IPS DF 4.7 (cell line): ENCODE data around the gene CEP83.
"Not testable (repeated sequence)": the region's sequence is repeated elsewhere in the genome, so short reads cannot be mapped to it uniquely, and the experiment has no call there.

Experiments
- DNase-seq: peaks from one replicate; pipeline ENCODE4 v3.0.0-alpha.2; 2013; ENCODE audit warnings: low spot score; ENCODE audit errors: extremely low read depth

Gene CEP83

GRCh38 chr12:94379479-94380113 lies 80.1 kb downstream of the CEP83 start:
- DNase-seq = no peak

- no peak for DNase-seq
Measured at GRCh38 chr12:94377599-94377998, 82.1 kb downstream of the CEP83 start.

- no peak for DNase-seq
Measured at GRCh38 chr12:94374124-94374523, 85.5 kb downstream of the CEP83 start.

- DNase-seq = no peak
Measured at GRCh38 chr12:94372461-94372860, 87.2 kb downstream of the CEP83 start.

- no peak for DNase-seq
Measured at GRCh38 chr12:94362653-94363052, 97.0 kb downstream of the CEP83 start.

GRCh38 chr12:94359761-94360160 lies 99.9 kb downstream of the CEP83 start:
- DNase-seq = no peak

- DNase-seq = no peak
Measured at GRCh38 chr12:94353130-94353529, 106.5 kb downstream of the CEP83 start.

- no peak for DNase-seq
Measured at GRCh38 chr12:94340573-94340972, 119.1 kb downstream of the CEP83 start.

GRCh38 chr12:94338006-94338794 lies 121.5 kb downstream of the CEP83 start:
- no peak for DNase-seq

- DNase-seq = no peak
Measured at GRCh38 chr12:94336211-94336925, 123.3 kb downstream of the CEP83 start.

GRCh38 chr12:94333396-94333795 lies 126.3 kb downstream of the CEP83 start:
- DNase-seq = no peak

GRCh38 chr12:94329366-94329765 lies 130.3 kb downstream of the CEP83 start:
- no peak for DNase-seq

- no peak for DNase-seq
Measured at GRCh38 chr12:94327809-94328208, 131.9 kb downstream of the CEP83 start.

GRCh38 chr12:94326727-94327126 lies 132.9 kb downstream of the CEP83 start:
- no peak for DNase-seq

GRCh38 chr12:94326234-94326633 lies 133.4 kb downstream of the CEP83 start:
- no peak for DNase-seq

- no peak for DNase-seq
Measured at GRCh38 chr12:94322346-94322745, 137.3 kb downstream of the CEP83 start.

GRCh38 chr12:94320109-94320508 lies 139.6 kb downstream of the CEP83 start:
- no peak for DNase-seq

- DNase-seq = no peak
Measured at GRCh38 chr12:94318181-94318580, 141.5 kb downstream of the CEP83 start.

GRCh38 chr12:94316600-94316999 lies 143.1 kb downstream of the CEP83 start:
- DNase-seq = not testable (repeated sequence)

GRCh38 chr12:94312378-94312777 lies 147.3 kb downstream of the CEP83 start:
- DNase-seq = no peak

- no peak for DNase-seq
Measured at GRCh38 chr12:94309373-94309772, 150.3 kb downstream of the CEP83 start.

GRCh38 chr12:94308612-94309011 lies 151.1 kb downstream of the CEP83 start:
- no peak for DNase-seq
